Keratinocyte (primary cell): ENCODE measurements around the gene HSF5. TPM values are rescaled to one million over a fixed set of nuclear protein-coding genes. Genes with fewer than 3 reads are reported as not detected.

Experiments
- DNase-seq: peaks from one replicate; pipeline ENCODE4 v3.0.0-alpha.2; 2011; ENCODE audit warnings: low read depth, missing footprints, low spot score
- FAIRE-seq: peaks from 2 replicates; lab custom pipeline; 2011; peaks lifted over from hg19 to GRCh38; lab: Jason Lieb, UNC
- H2AFZ ChIP-seq: 2 replicates; pipeline ENCODE4 v1.6.0; 2012; ENCODE audit warnings: low read length, control low read depth, inconsistent platforms; ENCODE audit not compliant: control insufficient read depth
- H3K27ac ChIP-seq: 2 replicates; pipeline ENCODE4 v1.5.1; 2011; ENCODE audit warnings: low read length; ENCODE audit not compliant: control insufficient read depth, insufficient read depth
- H3K27me3 ChIP-seq: 3 replicates; pipeline ENCODE4 v1.6.0; 2011; ENCODE audit warnings: low read length; ENCODE audit not compliant: control insufficient read depth, insufficient read depth; ENCODE audit errors: extremely low read depth
- H3K36me3 ChIP-seq, 2 experiments: 2 replicates in 1 of 2; 3 replicates in 1 of 2; pipeline ENCODE4 v1.5.1; 2011; ENCODE audit warnings: low read length in 2 of 2, mild to moderate bottlenecking in 1 of 2; ENCODE audit not compliant: control insufficient read depth in 2 of 2, insufficient read depth in 2 of 2; ENCODE audit errors: extremely low read depth in 1 of 2
- H3K4me1 ChIP-seq: 3 replicates; pipeline ENCODE4 v1.5.1; 2011; ENCODE audit warnings: low read length; ENCODE audit not compliant: control insufficient read depth, insufficient read depth; ENCODE audit errors: extremely low read depth
- H3K4me2 ChIP-seq: 3 replicates; pipeline ENCODE4 v1.6.0; 2011; ENCODE audit warnings: low read depth, low read length; ENCODE audit not compliant: control insufficient read depth, insufficient read depth; ENCODE audit errors: extremely low read depth
- H3K4me3 ChIP-seq, 3 experiments: fragments of 200-600 bp in 1 of 3; sonication (generic) in 1 of 3; 2 replicates in 2 of 3; 3 replicates in 1 of 3; pipeline ENCODE4 v1.5.1; 2011 to 2016; ENCODE audit warnings: low read length in 3 of 3, mild to moderate bottlenecking in 3 of 3, control low read depth in 2 of 3, inconsistent platforms in 1 of 3, low read depth in 1 of 3, mixed read lengths in 1 of 3, mixed run types in 1 of 3, moderate library complexity in 1 of 3; ENCODE audit not compliant: control insufficient read depth in 2 of 3, insufficient read depth in 2 of 3; ENCODE audit errors: extremely low read depth in 1 of 3
- H3K79me2 ChIP-seq: 2 replicates; pipeline ENCODE4 v1.6.0; 2012; ENCODE audit warnings: low read length; ENCODE audit not compliant: control insufficient read depth, insufficient read depth
- H3K9ac ChIP-seq: 3 replicates; pipeline ENCODE4 v1.6.0; 2011; ENCODE audit warnings: low read length; ENCODE audit not compliant: control insufficient read depth, insufficient read depth; ENCODE audit errors: extremely low read depth
- H3K9me1 ChIP-seq: 3 replicates; pipeline ENCODE4 v1.6.0; 2011; ENCODE audit warnings: low read length; ENCODE audit not compliant: control insufficient read depth, insufficient read depth; ENCODE audit errors: extremely low read depth
- H3K9me3 ChIP-seq: 2 replicates; pipeline ENCODE4 v1.5.1; 2012; ENCODE audit warnings: low read depth, low read length; ENCODE audit not compliant: control insufficient read depth
- H4K20me1 ChIP-seq: 3 replicates; pipeline ENCODE4 v1.6.0; 2011; ENCODE audit warnings: low read length; ENCODE audit not compliant: control insufficient read depth, insufficient read depth; ENCODE audit errors: extremely low read depth
- CTCF ChIP-seq, 3 experiments: IDR thresholded peaks in 1 of 3; conservative IDR thresholded peaks in 1 of 3; optimal IDR thresholded peaks in 1 of 3; 2 replicates in 2 of 3; 3 replicates in 1 of 3; pipeline versions ENCODE3 to v1.5.1; 2011; ENCODE audit warnings: low read length in 3 of 3, mild to moderate bottlenecking in 3 of 3, moderate library complexity in 2 of 3, control low read depth in 1 of 3, inconsistent platforms in 1 of 3; ENCODE audit not compliant: insufficient read depth in 2 of 3; ENCODE audit errors: extremely low read depth in 1 of 3
- EZH2 ChIP-seq: IDR thresholded peaks from one replicate; pipeline ENCODE4 v1.6.1; 2012; ENCODE audit warnings: inconsistent platforms, mild to moderate bottlenecking, low read length, moderate library complexity
- dilution Hi-C: fragments of 300-500 bp; cut with MboI; formaldehyde crosslinking; loops from one replicate; pipeline ENCODE4 v1.7.0; 2020; ENCODE audit warnings: low sequenced_read_pairs; ENCODE audit not compliant: extremely low pct_ligation_motif_present
- polyA plus RNA-seq, 5 experiments: library from polyadenylated mRNA; depleted of rRNA in 3 of 5; stranded (reverse) in 3 of 5; stranded (forward) in 1 of 5; unstranded in 1 of 5; fragments of >200 nt; gene quantifications; 1 replicate in 1 of 5; 2 replicates in 3 of 5; 3 replicates in 1 of 5; pipeline versions ENCODE4 v1.2.1 to v1.2.3, GENCODE V29; 2011 to 2012; ENCODE audit warnings: missing spikeins in 2 of 5, low read depth in 1 of 5, low replicate concordance in 1 of 5

The HSF5 gene
- polyA plus RNA-seq, 1 donor (not counting 4 experiments of a cell fraction or from before 2014, with no cell fraction given) = 0.01 TPM

- Histone ChIP-seq H3K4me1 (peaks cover 32% of the 10 kb centered on the region), H3K36me3 (no peaks in the 10 kb centered on the region), H3K4me2 (peak overlapping the region; percentile 99), H4K20me1 (no peaks in the 10 kb centered on the region), H3K9me1 (no peaks in the 10 kb centered on the region), H3K27ac (peak overlapping the region; percentile 90), H3K79me2 (peaks cover 3% of the 10 kb centered on the region), H3K27me3 (no peaks in the 10 kb centered on the region), H3K4me3 (peak overlapping the region; percentile 49 to 98 (median 97)), H2AFZ (peak overlapping the region; percentile 99), H3K9me3 (no peaks in the 10 kb centered on the region), H3K9ac (peak overlapping the region; percentile 88)
- FAIRE-seq (peak; percentile 82), DNase-seq (peak; percentile 99)
- dilution Hi-C loops = no loop called here
- no peak for TF ChIP-seq EZH2
- peak in 1 of 3 experiments; percentile 15 for TF ChIP-seq CTCF (optimal IDR thresholded peaks at IDR 0.05 in 1 of 3, IDR thresholded peaks at IDR 0.05 in 1 of 3, conservative IDR thresholded peaks at IDR 0.05 in 1 of 3; ENCODE audit: extremely low read depth in 1 of 3, insufficient read depth in 2 of 3, low read length in 3 of 3)
These were observed 29.9 kb upstream of the HSF5 start for GRCh38 chr17:58517928-58518609.

DNA sequence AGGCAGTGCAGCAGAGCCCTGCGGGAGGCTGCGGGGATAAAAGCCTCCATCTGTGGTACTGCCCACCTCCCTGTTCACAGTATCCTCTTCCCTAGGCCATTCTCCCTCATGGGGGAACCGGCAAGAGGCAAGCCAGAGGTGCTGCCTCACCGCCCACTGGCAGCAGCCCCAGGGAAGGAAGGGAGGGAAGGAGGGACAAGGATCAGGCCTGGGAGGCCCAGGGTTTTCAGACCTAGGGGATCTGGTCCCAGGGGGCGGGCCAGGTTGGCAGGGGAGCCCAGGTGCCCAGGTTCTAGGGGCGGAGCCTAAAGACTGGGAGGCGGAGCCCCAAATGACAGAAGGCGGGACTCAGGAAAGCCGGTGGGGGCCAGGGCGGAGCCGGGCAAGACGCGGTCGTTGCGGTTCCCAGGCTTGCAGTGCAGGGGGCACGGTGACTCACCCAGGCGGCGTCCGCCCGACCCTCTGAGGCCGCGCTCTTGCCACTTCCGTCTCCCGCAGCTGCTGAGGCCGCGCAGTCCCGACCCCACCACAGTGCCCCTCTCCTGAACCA, 29.2 kb upstream of the HSF5 start:
- Histone ChIP-seq H3K4me1 (peaks cover 32% of the 10 kb centered on the region), H4K20me1 (no peaks in the 10 kb centered on the region), H3K27ac (peak overlapping the region; percentile 73), H3K79me2 (peaks cover 3% of the 10 kb centered on the region), H3K36me3 (peaks cover 0 to 2% of the 10 kb centered on the region in 2 experiments), H3K27me3 (no peaks in the 10 kb centered on the region), H3K9me3 (no peaks in the 10 kb centered on the region), H3K4me2 (peak overlapping the region; percentile 91), H2AFZ (peak overlapping the region; percentile 89), H3K4me3 (peak overlapping the region; percentile 48 to 81 (median 73)), H3K9me1 (no peaks in the 10 kb centered on the region), H3K9ac (peak overlapping the region; percentile 76)
- TF ChIP-seq CTCF (optimal IDR thresholded peaks at IDR 0.05 in 1 of 3, IDR thresholded peaks at IDR 0.05 in 1 of 3, conservative IDR thresholded peaks at IDR 0.05 in 1 of 3; ENCODE audit: extremely low read depth in 1 of 3, insufficient read depth in 2 of 3, low read length in 3 of 3) (no peak), EZH2 (no peak)
- dilution Hi-C loops = no loop called here
- DNase-seq = no peak
- FAIRE-seq = no peak
